OCI-M2 (cell line): ENCODE data around the gene KCNJ8.
"Not testable (repeated sequence)": the region's sequence is repeated elsewhere in the genome, so short reads cannot be mapped to it uniquely, and the experiment has no call there.

Source experiments
- DNase-seq: peaks from one replicate; lab custom pipeline; 2025; ENCODE audit not compliant: unreplicated experiment; lab: John Stamatoyannopoulos, UW

The KCNJ8 gene

GRCh38 chr12:21774358-21775132 lies at the start of gene KCNJ8:
TSS of gene KCNJ8 (minus strand) at chr12:21774706. CDS start at chr12:21773616, 1,090 bp downstream.
- no peak for DNase-seq

GRCh38 chr12:21823581-21823980 lies 49.1 kb upstream of the KCNJ8 start:
- no peak for DNase-seq

- DNase-seq = no peak
These were observed 45.2 kb upstream of the KCNJ8 start for GRCh38 chr12:21819678-21820077.

GRCh38 chr12:21819236-21819635 lies 44.7 kb upstream of the KCNJ8 start:
- DNase-seq = no peak

- DNase-seq = no peak
These were observed 44.1 kb upstream of the KCNJ8 start for GRCh38 chr12:21818627-21819026.

- DNase-seq = no peak
These were observed 41.0 kb upstream of the KCNJ8 start for GRCh38 chr12:21815306-21816062.

GRCh38 chr12:21814814-21815213 lies 40.3 kb upstream of the KCNJ8 start:
- DNase-seq = no peak

- no peak for DNase-seq
These were observed 39.8 kb upstream of the KCNJ8 start for GRCh38 chr12:21814327-21814726.

GRCh38 chr12:21813751-21814150 lies 39.2 kb upstream of the KCNJ8 start:
- no peak for DNase-seq

GRCh38 chr12:21813125-21813524 lies 38.6 kb upstream of the KCNJ8 start:
- no peak for DNase-seq

- not testable (repeated sequence) for DNase-seq
These were observed 37.8 kb upstream of the KCNJ8 start for GRCh38 chr12:21812340-21812739.

- no peak for DNase-seq
These were observed 34.6 kb upstream of the KCNJ8 start for GRCh38 chr12:21809100-21809499.

GRCh38 chr12:21806255-21806654 lies 31.7 kb upstream of the KCNJ8 start:
- DNase-seq = no peak

GRCh38 chr12:21801522-21802288 lies 27.2 kb upstream of the KCNJ8 start:
- no peak for DNase-seq

GRCh38 chr12:21800011-21800410 lies 25.5 kb upstream of the KCNJ8 start:
- no peak for DNase-seq

GRCh38 chr12:21797539-21797938 lies 23.0 kb upstream of the KCNJ8 start:
- DNase-seq = no peak

- no peak for DNase-seq
These were observed 21.3 kb upstream of the KCNJ8 start for GRCh38 chr12:21795648-21796328.

GRCh38 chr12:21794807-21795595 lies 20.5 kb upstream of the KCNJ8 start:
- not testable (repeated sequence) for DNase-seq

- not testable (repeated sequence) for DNase-seq
These were observed 15.2 kb upstream of the KCNJ8 start for GRCh38 chr12:21789687-21790086.
